Measurements from ENCODE around the gene MAP3K7CL. TPM values are rescaled to one million over a fixed set of nuclear protein-coding genes. Genes with fewer than 3 reads are reported as not detected.

Gene MAP3K7CL
- total RNA-seq, 1 experiment from 2014 or later: 2.3 TPM

DNA sequence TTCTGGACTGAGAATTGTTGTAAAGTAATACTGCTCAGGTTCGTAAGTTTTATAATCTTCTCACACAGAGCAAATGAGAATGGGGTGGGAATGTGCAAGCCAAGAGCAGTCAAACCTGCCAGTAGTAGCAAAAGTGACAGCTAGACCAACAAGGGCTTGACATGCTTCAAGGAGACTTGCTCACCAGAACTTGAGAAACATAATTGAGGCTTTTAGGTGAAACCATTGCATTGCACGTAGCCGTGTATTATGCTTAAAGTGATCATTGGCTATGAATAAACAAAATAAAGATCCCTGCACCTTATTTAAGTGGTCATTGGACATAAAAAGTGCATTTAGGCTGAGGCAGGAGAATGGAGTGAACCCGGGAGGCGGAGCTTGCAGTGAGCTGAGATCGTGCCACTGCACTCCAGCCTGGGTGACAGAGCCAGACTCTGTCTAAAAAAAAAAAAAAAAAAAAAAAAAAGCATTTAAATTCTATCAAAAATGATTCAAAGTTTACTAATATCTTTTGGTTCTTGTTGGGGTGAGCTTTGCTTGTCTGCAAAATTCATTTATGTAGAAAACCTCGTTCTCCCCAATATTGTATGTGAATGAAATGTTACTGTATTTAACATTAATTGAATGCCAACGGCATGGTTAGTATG is 45.2 kb upstream of the MAP3K7CL start:
- BruUV-seq (replicated peaks): no TSS peak
- H3K27ac Mint-ChIP-seq (ENCODE audit: unreplicated experiment): no peak overlapping the region
- H3K4me3 Mint-ChIP-seq (ENCODE audit: low read depth, unreplicated experiment): no peak overlapping the region
- H3K36me3 Mint-ChIP-seq (ENCODE audit: insufficient read depth, unreplicated experiment): no peaks in the 10 kb centered on the region
- H3K4me1 Mint-ChIP-seq (ENCODE audit: low read depth, unreplicated experiment): peaks cover under 1% of the 10 kb centered on the region
- no peaks in the 10 kb centered on the region for H3K9me3 Mint-ChIP-seq (ENCODE audit: low read depth, unreplicated experiment)
- no peaks in the 10 kb centered on the region for H3K27me3 Mint-ChIP-seq (ENCODE audit: unreplicated experiment)
- intact Hi-C loops (cut with micrococcal nuclease; ENCODE audit: unreplicated experiment): no loop called here
- no peak for DNase-seq
- TF ChIP-seq, protein P1, sequence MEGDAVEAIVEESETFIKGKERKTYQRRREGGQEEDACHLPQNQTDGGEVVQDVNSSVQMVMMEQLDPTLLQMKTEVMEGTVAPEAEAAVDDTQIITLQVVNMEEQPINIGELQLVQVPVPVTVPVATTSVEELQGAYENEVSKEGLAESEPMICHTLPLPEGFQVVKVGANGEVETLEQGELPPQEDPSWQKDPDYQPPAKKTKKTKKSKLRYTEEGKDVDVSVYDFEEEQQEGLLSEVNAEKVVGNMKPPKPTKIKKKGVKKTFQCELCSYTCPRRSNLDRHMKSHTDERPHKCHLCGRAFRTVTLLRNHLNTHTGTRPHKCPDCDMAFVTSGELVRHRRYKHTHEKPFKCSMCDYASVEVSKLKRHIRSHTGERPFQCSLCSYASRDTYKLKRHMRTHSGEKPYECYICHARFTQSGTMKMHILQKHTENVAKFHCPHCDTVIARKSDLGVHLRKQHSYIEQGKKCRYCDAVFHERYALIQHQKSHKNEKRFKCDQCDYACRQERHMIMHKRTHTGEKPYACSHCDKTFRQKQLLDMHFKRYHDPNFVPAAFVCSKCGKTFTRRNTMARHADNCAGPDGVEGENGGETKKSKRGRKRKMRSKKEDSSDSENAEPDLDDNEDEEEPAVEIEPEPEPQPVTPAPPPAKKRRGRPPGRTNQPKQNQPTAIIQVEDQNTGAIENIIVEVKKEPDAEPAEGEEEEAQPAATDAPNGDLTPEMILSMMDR (IDR thresholded peaks at IDR 0.05; ENCODE audit: unreplicated experiment): no peak
- CTCF ChIA-PET: no interaction called here

DNA sequence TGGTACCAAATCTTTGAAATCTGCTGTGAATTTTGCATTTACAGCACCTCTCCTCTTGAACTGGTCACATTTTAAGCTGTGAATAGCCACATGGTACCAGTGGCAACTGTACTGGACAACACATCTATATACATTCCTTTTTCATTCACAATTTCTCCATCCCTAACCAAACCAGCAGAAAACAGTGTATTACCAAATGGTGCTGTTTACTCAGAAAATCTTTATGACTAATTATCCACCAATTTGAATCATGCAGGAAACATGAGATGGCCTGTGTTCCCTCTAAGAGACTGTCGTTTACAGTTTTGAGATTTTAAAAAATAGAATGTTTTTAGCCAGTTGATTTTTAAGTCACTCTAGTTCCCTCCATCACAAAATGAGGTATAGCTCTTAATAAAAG is 39.4 kb upstream of the MAP3K7CL start:
- intact Hi-C loops (cut with micrococcal nuclease; ENCODE audit: unreplicated experiment): loop anchor here (5.0 kb wide), 4 partner anchors 66 to 756 kb away; no protein-coding TSS in a partner anchor
- H3K9me3 Mint-ChIP-seq (ENCODE audit: low read depth, unreplicated experiment): no peaks in the 10 kb centered on the region
- CTCF ChIA-PET: interaction anchor here (0.9 kb wide), 1 partner anchor 270 kb away, joined by 4 read pairs; no protein-coding TSS in a partner anchor
- no peak overlapping the region for H3K27ac Mint-ChIP-seq (ENCODE audit: unreplicated experiment)
- H3K4me3 Mint-ChIP-seq (ENCODE audit: low read depth, unreplicated experiment): no peak overlapping the region
- H3K27me3 Mint-ChIP-seq (ENCODE audit: unreplicated experiment): no peaks in the 10 kb centered on the region
- DNase-seq: no peak
- H3K36me3 Mint-ChIP-seq (ENCODE audit: insufficient read depth, unreplicated experiment): no peaks in the 10 kb centered on the region
- H3K4me1 Mint-ChIP-seq (ENCODE audit: low read depth, unreplicated experiment): peaks cover 18% of the 10 kb centered on the region
- TF ChIP-seq, protein P1 (IDR thresholded peaks at IDR 0.05; ENCODE audit: unreplicated experiment): no peak
- no TSS peak for BruUV-seq (replicated peaks)

DNA sequence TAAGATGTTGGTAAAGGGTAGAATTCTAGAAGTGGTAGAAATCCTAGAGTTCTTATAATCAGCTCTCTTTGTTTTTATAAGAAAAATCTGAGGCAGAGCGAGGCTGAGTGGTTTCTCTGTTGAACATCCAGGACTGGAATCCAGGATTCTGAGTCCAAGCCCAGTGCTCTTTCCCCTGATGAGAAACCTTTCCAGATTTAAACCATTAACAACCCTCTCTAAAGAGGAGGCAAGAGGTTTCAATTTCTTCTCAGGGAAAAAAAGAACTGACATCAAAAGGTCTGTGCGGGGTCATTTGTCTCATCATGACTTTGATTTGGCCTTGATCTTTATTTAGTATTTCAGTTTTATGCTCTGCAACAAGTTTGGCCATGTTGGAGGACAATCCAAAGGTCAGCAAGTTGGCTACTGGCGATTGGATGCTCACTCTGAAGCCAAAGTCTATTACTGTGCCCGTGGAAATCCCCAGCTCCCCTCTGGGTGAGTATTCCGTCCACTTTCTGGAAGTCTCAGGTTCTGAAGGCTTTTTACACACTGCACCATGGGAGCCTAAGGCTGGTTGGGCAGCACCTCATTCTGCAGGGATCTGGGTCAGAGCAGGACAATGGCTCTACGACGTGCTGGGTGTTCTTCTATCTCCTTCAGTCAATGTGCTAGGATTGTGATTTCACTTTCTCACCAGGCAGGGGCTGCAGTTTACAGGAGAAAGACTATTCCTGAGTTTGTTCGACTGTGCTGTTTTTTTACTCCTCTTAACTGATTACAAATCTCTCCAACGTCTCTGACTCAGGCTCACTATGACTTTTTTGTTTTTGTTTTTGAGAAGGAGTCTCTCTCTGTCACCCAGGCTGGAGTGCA is 38.1 kb upstream of the MAP3K7CL start:
- DNase-seq: no peak
- TF ChIP-seq, protein P1 (IDR thresholded peaks at IDR 0.05; ENCODE audit: unreplicated experiment): no peak
- BruUV-seq (replicated peaks): no TSS peak
- no peaks in the 10 kb centered on the region for H3K27me3 Mint-ChIP-seq (ENCODE audit: unreplicated experiment)
- no peak overlapping the region for H3K27ac Mint-ChIP-seq (ENCODE audit: unreplicated experiment)
- CTCF ChIA-PET: no interaction called here
- no peaks in the 10 kb centered on the region for H3K36me3 Mint-ChIP-seq (ENCODE audit: insufficient read depth, unreplicated experiment)
- no peaks in the 10 kb centered on the region for H3K9me3 Mint-ChIP-seq (ENCODE audit: low read depth, unreplicated experiment)
- peaks cover 18% of the 10 kb centered on the region for H3K4me1 Mint-ChIP-seq (ENCODE audit: low read depth, unreplicated experiment)
- intact Hi-C loops (cut with micrococcal nuclease; ENCODE audit: unreplicated experiment): loop anchor here (5.0 kb wide), 4 partner anchors 65 to 755 kb away; no protein-coding TSS in a partner anchor
- no peak overlapping the region for H3K4me3 Mint-ChIP-seq (ENCODE audit: low read depth, unreplicated experiment)

DNA sequence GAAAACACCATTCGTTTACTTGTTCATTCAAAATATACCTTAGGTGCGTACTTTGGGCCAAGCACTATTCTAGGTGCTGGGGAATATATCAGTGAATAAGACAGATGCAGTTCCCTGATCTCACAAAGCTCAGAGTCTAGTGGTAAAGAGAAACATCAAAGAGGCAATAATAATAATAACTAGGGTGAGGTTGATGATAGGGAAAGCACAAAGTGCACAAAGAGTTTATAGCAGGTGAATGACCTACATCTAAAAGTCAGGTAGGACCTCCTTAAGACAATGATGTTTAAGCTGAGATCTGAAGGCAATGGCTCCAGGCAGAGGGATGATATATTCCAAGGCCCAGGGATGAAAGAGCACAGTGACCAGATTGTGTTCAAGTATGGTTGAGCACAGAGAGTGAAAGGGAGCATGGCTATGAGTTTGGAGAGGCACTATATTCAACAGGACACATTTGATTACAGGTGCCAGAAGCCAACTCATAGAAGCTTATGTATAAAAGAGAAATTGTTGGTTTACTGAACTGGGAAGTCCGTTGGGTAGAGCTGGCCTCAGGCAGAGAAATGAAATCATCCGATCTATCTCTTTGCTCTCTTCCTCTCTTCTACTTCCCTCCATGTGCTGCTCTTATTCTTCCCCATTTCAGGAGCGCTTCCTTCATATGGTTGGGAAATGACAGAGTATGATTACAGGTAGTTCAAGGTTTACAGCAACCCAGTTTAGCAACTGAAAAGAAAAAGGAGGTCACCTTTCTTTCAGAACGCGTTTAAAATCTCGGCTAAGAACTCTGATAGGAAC is 34.0 kb upstream of the MAP3K7CL start:
- Mint-ChIP-seq H3K36me3 (ENCODE audit: insufficient read depth, unreplicated experiment) (no peaks in the 10 kb centered on the region), H3K4me1 (ENCODE audit: low read depth, unreplicated experiment) (peaks cover 5% of the 10 kb centered on the region), H3K9me3 (ENCODE audit: low read depth, unreplicated experiment) (no peaks in the 10 kb centered on the region), H3K27ac (ENCODE audit: unreplicated experiment) (no peak overlapping the region), H3K27me3 (ENCODE audit: unreplicated experiment) (no peaks in the 10 kb centered on the region), H3K4me3 (ENCODE audit: low read depth, unreplicated experiment) (no peak overlapping the region)
- TF ChIP-seq, protein P1 (IDR thresholded peaks at IDR 0.05; ENCODE audit: unreplicated experiment): no peak
- CTCF ChIA-PET: interaction anchor here (1.2 kb wide), 1 partner anchor 9 kb away, joined by 3 read pairs; no protein-coding TSS in a partner anchor
- BruUV-seq (replicated peaks): no TSS peak
- DNase-seq: no peak
- intact Hi-C loops (cut with micrococcal nuclease; ENCODE audit: unreplicated experiment): loop anchor here (5.0 kb wide), 1 partner anchor 46 kb away; no protein-coding TSS in a partner anchor

Data from Calu3 (cell line).